Activated CD4-positive, alpha-beta memory T cell treated with anti-CD3 and anti-CD28 coated beads, Interleukin-2, amount 10 ng/mL, durations not matched to agents 7 days and 5 days (primary cell): ENCODE data around the gene PVR. TPM values are rescaled to one million over a fixed set of nuclear protein-coding genes. Genes with fewer than 3 reads are reported as not detected.
A peak's percentile ranks its signal among the peaks of the same experiment; 100 is the strongest.

ENCODE experiments used
- CTCF ChIA-PET: fragments of 350-600 bp; sonication (Branson Sonifier 250); formaldehyde crosslinking; loops from one replicate; lab custom pipeline; 2021; ENCODE audit warnings: antibody characterized with exemption, inconsistent platforms; lab: Charles Lee
- POLR2A ChIA-PET: fragments of 350-600 bp; sonication (Branson Sonifier 250); formaldehyde crosslinking; loops from one replicate; lab custom pipeline; 2021; ENCODE audit warnings: antibody characterized with exemption; lab: Charles Lee
- DNase-seq: peaks from one replicate; pipeline ENCODE4 v3.0.0-alpha.2; 2020
- H3K27ac Mint-ChIP-seq: one replicate; pipeline ENCODE4 v1.8.0; 2021; ENCODE audit warnings: mild to moderate bottlenecking, mixed read lengths
- H3K27me3 Mint-ChIP-seq: one replicate; pipeline ENCODE4 v1.8.0; 2021; ENCODE audit warnings: mixed read lengths
- H3K36me3 Mint-ChIP-seq: one replicate; pipeline ENCODE4 v1.8.0; 2021; ENCODE audit warnings: low read depth, mixed read lengths
- H3K4me1 Mint-ChIP-seq: one replicate; pipeline ENCODE4 v1.8.0; 2021; ENCODE audit warnings: mixed read lengths
- H3K4me3 Mint-ChIP-seq: one replicate; pipeline ENCODE4 v1.8.0; 2021; ENCODE audit warnings: mild to moderate bottlenecking, mixed read lengths
- H3K9me3 Mint-ChIP-seq: one replicate; pipeline ENCODE4 v1.8.0; 2021; ENCODE audit warnings: mixed read lengths
- total RNA-seq, 2 experiments: library from RNA; stranded (reverse); gene quantifications; one replicate each; pipeline ENCODE4 v1.2.3, GENCODE V29; 2021

Gene PVR
- total RNA-seq, result 1 to 10 TPM; 1.7 to 2.1 TPM

DNA sequence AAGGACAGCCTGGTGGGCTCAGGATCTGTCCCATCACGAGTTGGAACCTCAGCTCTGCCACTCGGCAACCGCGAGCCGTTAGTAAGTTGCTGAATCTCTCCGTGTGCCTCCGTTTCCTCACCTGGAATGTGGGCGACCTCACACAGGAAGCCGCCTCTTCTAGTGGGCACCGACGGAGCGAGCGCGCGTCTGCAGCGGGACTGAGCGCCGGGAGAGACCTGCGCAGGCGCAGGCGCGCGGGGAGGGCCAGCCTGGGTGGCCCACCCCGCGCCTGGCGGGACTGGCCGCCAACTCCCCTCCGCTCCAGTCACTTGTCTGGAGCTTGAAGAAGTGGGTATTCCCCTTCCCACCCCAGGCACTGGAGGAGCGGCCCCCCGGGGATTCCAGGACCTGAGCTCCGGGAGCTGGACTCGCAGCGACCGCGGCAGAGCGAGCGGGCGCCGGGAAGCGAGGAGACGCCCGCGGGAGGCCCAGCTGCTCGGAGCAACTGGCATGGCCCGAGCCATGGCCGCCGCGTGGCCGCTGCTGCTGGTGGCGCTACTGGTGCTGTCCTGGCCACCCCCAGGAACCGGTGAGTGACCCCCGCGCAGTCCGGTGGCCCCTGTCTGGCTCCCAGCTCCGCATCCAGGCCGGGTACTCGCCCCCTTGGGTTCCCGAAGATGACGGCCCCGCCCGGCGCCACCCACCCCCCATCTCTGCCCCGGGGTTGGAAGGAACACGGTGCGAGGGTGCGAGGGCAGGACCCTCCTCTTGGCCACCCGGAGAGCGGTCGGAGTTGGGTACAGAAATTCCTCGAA, at the start of gene PVR:
PVR (plus strand) TSS at position 306 of the 797 bp plus-strand sequence; CDS start at position 493, 187 bp downstream.
- peaks cover 6% of the 10 kb centered on the region for H3K27me3 Mint-ChIP-seq
- H3K27ac Mint-ChIP-seq, result no peak within 1 kb of the TSS
- H3K4me3 Mint-ChIP-seq, result peak within 1 kb of the TSS; percentile 71
- ChIA-PET CTCF (interaction anchor here (0.7 to 1.2 kb wide), 2 partner anchors 70 to 127 kb away, joined by 3 read pairs; no protein-coding TSS in a partner anchor), POLR2A (interaction anchor here (1.3 kb wide), 1 partner anchor 11 kb away, joined by 3 read pairs; no protein-coding TSS in a partner anchor)
- peak; percentile 23 for DNase-seq
- peaks cover 8% of the 10 kb centered on the region for H3K4me1 Mint-ChIP-seq
- no peaks in the 10 kb centered on the region for H3K9me3 Mint-ChIP-seq
- H3K36me3 Mint-ChIP-seq, result no peaks in the 10 kb centered on the region

GRCh38 chr19:44596428-44597130, 47.1 kb upstream of the PVR start:
- H3K9me3 Mint-ChIP-seq, result peaks cover 11% of the 10 kb centered on the region
- H3K4me1 Mint-ChIP-seq, result no peaks in the 10 kb centered on the region
- H3K27me3 Mint-ChIP-seq, result no peaks in the 10 kb centered on the region
- ChIA-PET CTCF (no interaction called here), POLR2A (no interaction called here)
- DNase-seq, result no peak
- H3K36me3 Mint-ChIP-seq, result no peaks in the 10 kb centered on the region
- H3K4me3 Mint-ChIP-seq, result no peak overlapping the region
- no peak overlapping the region for H3K27ac Mint-ChIP-seq

- no peaks in the 10 kb centered on the region for H3K36me3 Mint-ChIP-seq
- no peak overlapping the region for H3K27ac Mint-ChIP-seq
- ChIA-PET CTCF (no interaction called here), POLR2A (no interaction called here)
- H3K27me3 Mint-ChIP-seq, result no peaks in the 10 kb centered on the region
- H3K4me1 Mint-ChIP-seq, result no peaks in the 10 kb centered on the region
- H3K4me3 Mint-ChIP-seq, result no peak overlapping the region
- peaks cover 11% of the 10 kb centered on the region for H3K9me3 Mint-ChIP-seq
- no peak for DNase-seq
These were observed 46.6 kb upstream of the PVR start for GRCh38 chr19:44597131-44597491.

- no peak for DNase-seq
- Mint-ChIP-seq H3K4me1 (no peaks in the 10 kb centered on the region), H3K4me3 (no peak overlapping the region), H3K27me3 (peaks cover 3% of the 10 kb centered on the region), H3K27ac (no peak overlapping the region), H3K9me3 (peaks cover 14% of the 10 kb centered on the region), H3K36me3 (no peaks in the 10 kb centered on the region)
- CTCF ChIA-PET, result no interaction called here
- POLR2A ChIA-PET, result no interaction called here
These were observed 45.4 kb upstream of the PVR start for GRCh38 chr19:44598355-44598754.

DNA sequence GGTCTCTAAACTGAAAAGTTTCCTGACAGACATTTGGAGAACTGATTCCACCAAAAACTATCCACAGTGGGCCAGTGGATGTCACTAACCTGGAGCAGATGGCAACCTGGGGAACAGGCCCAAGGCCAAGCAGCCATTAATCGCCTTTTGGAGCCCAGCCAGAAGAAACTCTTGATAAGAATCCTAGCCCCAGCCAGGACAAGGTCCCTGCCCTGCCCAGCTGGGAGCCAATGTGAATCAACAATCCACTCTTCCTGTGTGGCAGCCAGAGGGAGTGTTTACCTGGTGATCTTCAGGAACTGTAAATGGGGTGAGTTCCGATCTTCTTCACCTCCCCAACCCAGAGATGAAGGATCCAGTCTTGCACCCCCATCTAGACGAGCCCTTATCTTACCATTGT, 44.8 kb upstream of the PVR start:
- H3K4me1 Mint-ChIP-seq, result no peaks in the 10 kb centered on the region
- H3K4me3 Mint-ChIP-seq, result no peak overlapping the region
- no peaks in the 10 kb centered on the region for H3K36me3 Mint-ChIP-seq
- CTCF ChIA-PET, result no interaction called here
- H3K27me3 Mint-ChIP-seq, result peaks cover 3% of the 10 kb centered on the region
- H3K27ac Mint-ChIP-seq, result no peak overlapping the region
- POLR2A ChIA-PET, result no interaction called here
- peaks cover 13% of the 10 kb centered on the region for H3K9me3 Mint-ChIP-seq
- DNase-seq, result no peak

GRCh38 chr19:44600466-44600865, 43.2 kb upstream of the PVR start:
- Mint-ChIP-seq H3K4me1 (no peaks in the 10 kb centered on the region), H3K27ac (no peak overlapping the region), H3K36me3 (no peaks in the 10 kb centered on the region), H3K27me3 (peaks cover 3% of the 10 kb centered on the region), H3K4me3 (no peak overlapping the region), H3K9me3 (peaks cover 15% of the 10 kb centered on the region)
- DNase-seq, result no peak
- ChIA-PET CTCF (no interaction called here), POLR2A (no interaction called here)

- POLR2A ChIA-PET, result no interaction called here
- no peak for DNase-seq
- peaks cover 3% of the 10 kb centered on the region for H3K27me3 Mint-ChIP-seq
- peaks cover 16% of the 10 kb centered on the region for H3K9me3 Mint-ChIP-seq
- no peak overlapping the region for H3K27ac Mint-ChIP-seq
- CTCF ChIA-PET, result no interaction called here
- no peaks in the 10 kb centered on the region for H3K36me3 Mint-ChIP-seq
- H3K4me1 Mint-ChIP-seq, result peaks cover 3% of the 10 kb centered on the region
- no peak overlapping the region for H3K4me3 Mint-ChIP-seq
These were observed 41.6 kb upstream of the PVR start for GRCh38 chr19:44602081-44602480.

DNA sequence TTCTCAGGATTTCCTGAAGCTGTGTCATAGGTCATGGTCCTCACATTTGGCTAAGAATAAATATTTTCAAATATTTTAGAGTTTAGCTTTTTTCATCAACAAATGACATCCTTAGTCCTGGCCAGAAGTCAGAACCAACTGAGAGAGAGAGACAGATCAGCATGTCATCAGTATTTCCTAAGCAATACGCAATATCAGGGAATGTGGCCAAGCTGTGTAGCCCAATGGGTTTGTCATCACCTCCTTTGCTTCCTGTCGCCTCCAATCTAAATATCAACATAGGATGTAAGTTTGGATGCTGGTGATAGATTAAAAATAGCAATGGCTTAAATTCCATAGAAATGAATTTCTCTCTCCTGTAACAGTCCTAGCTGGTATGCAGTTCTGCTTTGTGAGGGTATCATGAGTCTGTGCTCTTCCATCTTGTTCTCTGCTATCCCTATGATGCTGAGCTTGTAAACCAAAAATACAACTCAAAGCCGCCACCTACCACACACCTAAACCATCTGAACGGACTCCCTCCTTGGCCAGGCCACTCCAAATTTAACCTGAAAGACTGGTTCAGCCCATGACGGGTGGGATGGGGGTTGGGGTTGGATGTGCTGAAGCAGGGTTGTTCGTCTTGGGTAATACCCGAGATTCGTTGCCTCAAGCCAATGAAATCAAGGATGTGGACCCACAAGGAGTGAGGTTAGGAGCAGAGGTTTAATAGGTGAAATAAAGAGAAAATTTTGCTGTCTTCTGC, 40.3 kb upstream of the PVR start:
- no peak for DNase-seq
- Mint-ChIP-seq H3K27me3 (peaks cover 3% of the 10 kb centered on the region), H3K4me3 (no peak overlapping the region), H3K27ac (no peak overlapping the region), H3K9me3 (peaks cover 19% of the 10 kb centered on the region), H3K36me3 (no peaks in the 10 kb centered on the region), H3K4me1 (peaks cover 4% of the 10 kb centered on the region)
- ChIA-PET CTCF (interaction anchor here (0.6 kb wide), 1 partner anchor 878 kb away, joined by 3 read pairs; no protein-coding TSS in a partner anchor), POLR2A (no interaction called here)

- CTCF ChIA-PET, result no interaction called here
These were observed 39.5 kb upstream of the PVR start for GRCh38 chr19:44604241-44604640.

DNA sequence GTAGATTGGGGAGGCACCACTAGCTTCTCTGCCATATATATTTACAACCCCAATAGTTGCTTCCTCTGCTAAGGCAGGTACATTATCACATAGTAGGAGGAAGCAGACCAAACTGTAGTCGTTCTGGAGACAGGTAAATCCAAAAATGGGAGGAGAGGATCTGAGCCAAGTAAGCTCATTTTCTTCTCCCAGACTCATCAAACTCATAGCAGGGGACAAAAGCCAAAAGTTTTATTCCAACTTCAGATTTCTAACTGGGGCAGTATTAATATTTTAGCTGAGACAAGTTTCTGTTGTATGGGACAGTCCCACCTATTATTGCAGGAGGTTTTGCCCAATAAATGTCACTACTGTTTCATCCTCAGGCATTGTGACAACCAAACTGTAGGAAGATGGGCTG, 38.2 kb upstream of the PVR start:
- H3K27me3 Mint-ChIP-seq, result peaks cover 3% of the 10 kb centered on the region
- POLR2A ChIA-PET, result no interaction called here
- H3K4me3 Mint-ChIP-seq, result no peak overlapping the region
- CTCF ChIA-PET, result no interaction called here
- DNase-seq, result no peak
- H3K27ac Mint-ChIP-seq, result no peak overlapping the region
- peaks cover 13% of the 10 kb centered on the region for H3K9me3 Mint-ChIP-seq
- H3K36me3 Mint-ChIP-seq, result no peaks in the 10 kb centered on the region
- H3K4me1 Mint-ChIP-seq, result peaks cover 4% of the 10 kb centered on the region

More at GRCh38 chr19:44604241-44604640, 39.5 kb upstream of the PVR start:
- Mint-ChIP-seq H3K27ac (no peak overlapping the region), H3K27me3 (peaks cover 3% of the 10 kb centered on the region), H3K36me3 (no peaks in the 10 kb centered on the region), H3K9me3 (peaks cover 15% of the 10 kb centered on the region), H3K4me1 (peaks cover 4% of the 10 kb centered on the region), H3K4me3 (no peak overlapping the region)
- DNase-seq, result no peak
- POLR2A ChIA-PET, result no interaction called here

DNA sequence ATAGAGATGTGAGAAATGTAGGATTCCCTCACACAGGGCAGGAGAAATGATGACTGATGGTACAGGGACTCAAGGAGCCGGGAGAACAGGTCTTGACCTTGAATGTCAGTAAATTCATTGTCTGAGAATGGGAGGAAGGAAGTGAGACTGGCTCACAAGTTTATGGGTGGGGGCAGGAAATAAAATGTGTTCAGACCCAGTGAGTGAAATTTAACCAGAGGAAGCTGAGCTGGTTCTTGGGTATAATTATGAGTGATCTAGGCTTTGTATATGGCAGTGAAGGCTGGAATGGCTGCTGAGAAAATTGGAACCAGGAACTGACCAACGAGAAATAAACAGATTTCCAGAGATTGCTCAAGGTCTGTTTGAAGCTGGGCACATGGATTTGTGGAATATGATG, 36.7 kb upstream of the PVR start:
- CTCF ChIA-PET, result no interaction called here
- no peaks in the 10 kb centered on the region for H3K36me3 Mint-ChIP-seq

GRCh38 chr19:44607917-44608316, 35.8 kb upstream of the PVR start:
- no peak for DNase-seq
- peaks cover 1% of the 10 kb centered on the region for H3K27me3 Mint-ChIP-seq
- H3K9me3 Mint-ChIP-seq, result peaks cover 12% of the 10 kb centered on the region
- POLR2A ChIA-PET, result no interaction called here
- no peak overlapping the region for H3K27ac Mint-ChIP-seq
- H3K4me1 Mint-ChIP-seq, result peaks cover 4% of the 10 kb centered on the region
- no peaks in the 10 kb centered on the region for H3K36me3 Mint-ChIP-seq
- no peak overlapping the region for H3K4me3 Mint-ChIP-seq
- CTCF ChIA-PET, result no interaction called here

More for the DNA sequence above, 36.7 kb upstream of the PVR start:
- peaks cover 3% of the 10 kb centered on the region for H3K27me3 Mint-ChIP-seq
- no peak for DNase-seq
- H3K9me3 Mint-ChIP-seq, result peaks cover 13% of the 10 kb centered on the region
- H3K4me3 Mint-ChIP-seq, result no peak overlapping the region
- H3K27ac Mint-ChIP-seq, result no peak overlapping the region
- peaks cover 4% of the 10 kb centered on the region for H3K4me1 Mint-ChIP-seq
- POLR2A ChIA-PET, result no interaction called here

- Mint-ChIP-seq H3K4me1 (peaks cover 4% of the 10 kb centered on the region), H3K27ac (no peak overlapping the region), H3K9me3 (peaks cover 10% of the 10 kb centered on the region), H3K4me3 (no peak overlapping the region), H3K27me3 (no peaks in the 10 kb centered on the region), H3K36me3 (no peaks in the 10 kb centered on the region)
- ChIA-PET POLR2A (no interaction called here), CTCF (no interaction called here)
- no peak for DNase-seq
These were observed 35.3 kb upstream of the PVR start for GRCh38 chr19:44608391-44608821.
